K562 (cell line): ENCODE results near the gene RASGRP1.

Experiments
- CBX1 ChIP-seq: sonication (generic); IDR thresholded peaks from 2 replicates; pipeline ENCODE4 v1.6.1; 2016; ENCODE audit warnings: antibody characterized with exemption, low read depth, mild to moderate bottlenecking
- ETV6 ChIP-seq, 3 experiments: fragments of 150-350 bp in 1 of 3; sonication (generic) in 1 of 3; formaldehyde crosslinking in 1 of 3; IDR thresholded peaks; 2 replicates each; pipeline versions ENCODE4 v1.6.1 to v1.8.0; 2014 to 2022; ENCODE audit warnings: borderline replicate concordance in 2 of 3, low read depth in 2 of 3, antibody characterized with exemption in 1 of 3, low read length in 1 of 3, mild to moderate bottlenecking in 1 of 3, missing genetic modification reagents in 1 of 3
- EZH2 ChIP-seq: IDR thresholded peaks from 2 replicates; pipeline ENCODE4 v1.6.1; 2012; ENCODE audit warnings: low read depth, mild to moderate bottlenecking, inconsistent platforms, low read length, borderline replicate concordance
- FOS ChIP-seq: IDR thresholded peaks from 3 replicates; pipeline ENCODE4 v1.6.1; 2011; ENCODE audit not compliant: insufficient read length; ENCODE audit errors: extremely low read depth
- HNRNPL ChIP-seq: fragments of 200-400 bp; formaldehyde crosslinking; IDR thresholded peaks from 2 replicates; pipeline ENCODE4 v1.6.1; 2017; ENCODE audit warnings: low read depth, mild to moderate bottlenecking, low read length
- IRF1 ChIP-seq: sonication (generic); formaldehyde crosslinking; IDR thresholded peaks from 2 replicates; pipeline ENCODE4 v1.8.0; 2022; ENCODE audit warnings: missing genetic modification reagents, mild to moderate bottlenecking, borderline replicate concordance
- RAD21 ChIP-seq, 2 experiments: fragments of 250-450 bp in 1 of 2; fragments of 450-650 bp in 1 of 2; sonication (Bioruptor Pico) in 1 of 2; formaldehyde crosslinking in 1 of 2; IDR thresholded peaks in 1 of 2; conservative IDR thresholded peaks in 1 of 2; 2 replicates each; pipeline versions ENCODE4 v1.4.0 to v1.8.0; 2020 to 2022; ENCODE audit warnings: mild to moderate bottlenecking in 2 of 2, moderate library complexity in 1 of 2
- SOX6 ChIP-seq: fragments of 450-650 bp; IDR thresholded peaks from 2 replicates; pipeline ENCODE4 v1.6.1; 2014; ENCODE audit warnings: mild to moderate bottlenecking
- ZFX ChIP-seq: sonication (generic); formaldehyde crosslinking; IDR thresholded peaks from 2 replicates; pipeline ENCODE4 v1.8.0; 2022; ENCODE audit warnings: mild to moderate bottlenecking, missing genetic modification reagents, moderate library complexity
- TF ChIP-seq, protein P1 (sequence below): sonication (generic); formaldehyde crosslinking; IDR thresholded peaks from 2 replicates; pipeline ENCODE4 v1.8.0; 2022; ENCODE audit warnings: mild to moderate bottlenecking, low read depth, missing genetic modification reagents
- TF ChIP-seq, protein P2 (sequence below), 3 experiments: IDR thresholded peaks in 2 of 3; conservative IDR thresholded peaks in 1 of 3; 2 replicates each; pipeline ENCODE4 v1.5.1; 2011 to 2012; ENCODE audit warnings: low read length in 3 of 3, mild to moderate bottlenecking in 3 of 3, control low read depth in 2 of 3, improper control_type of control experiment in 1 of 3, inconsistent platforms in 1 of 3, low read depth in 1 of 3, mixed read lengths in 1 of 3, moderate library complexity in 1 of 3; ENCODE audit not compliant: insufficient read depth in 2 of 3

GRCh38 chr15:38506997-38507396, 57.6 kb downstream of the RASGRP1 start:
- TF ChIP-seq ETV6 (IDR thresholded peaks at IDR 0.05; ENCODE audit: borderline replicate concordance in 1 of 2, low read depth in 2 of 2, low read length in 1 of 2), result no peak
- TF ChIP-seq ETV6 (CRISPR knock-in tag; IDR thresholded peaks at IDR 0.05; ENCODE audit: borderline replicate concordance), result no peak
- TF ChIP-seq, protein P1, sequence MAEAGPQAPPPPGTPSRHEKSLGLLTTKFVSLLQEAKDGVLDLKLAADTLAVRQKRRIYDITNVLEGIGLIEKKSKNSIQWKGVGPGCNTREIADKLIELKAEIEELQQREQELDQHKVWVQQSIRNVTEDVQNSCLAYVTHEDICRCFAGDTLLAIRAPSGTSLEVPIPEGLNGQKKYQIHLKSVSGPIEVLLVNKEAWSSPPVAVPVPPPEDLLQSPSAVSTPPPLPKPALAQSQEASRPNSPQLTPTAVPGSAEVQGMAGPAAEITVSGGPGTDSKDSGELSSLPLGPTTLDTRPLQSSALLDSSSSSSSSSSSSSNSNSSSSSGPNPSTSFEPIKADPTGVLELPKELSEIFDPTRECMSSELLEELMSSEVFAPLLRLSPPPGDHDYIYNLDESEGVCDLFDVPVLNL (CRISPR knock-in tag), result no peak
- TF ChIP-seq IRF1 (CRISPR knock-in tag), result no peak
- TF ChIP-seq CBX1, result no peak
- no peak for TF ChIP-seq RAD21 (CRISPR knock-in tag; conservative IDR thresholded peaks at IDR 0.05 in 1 of 2, IDR thresholded peaks at IDR 0.05 in 1 of 2)
- TF ChIP-seq, protein P2, sequence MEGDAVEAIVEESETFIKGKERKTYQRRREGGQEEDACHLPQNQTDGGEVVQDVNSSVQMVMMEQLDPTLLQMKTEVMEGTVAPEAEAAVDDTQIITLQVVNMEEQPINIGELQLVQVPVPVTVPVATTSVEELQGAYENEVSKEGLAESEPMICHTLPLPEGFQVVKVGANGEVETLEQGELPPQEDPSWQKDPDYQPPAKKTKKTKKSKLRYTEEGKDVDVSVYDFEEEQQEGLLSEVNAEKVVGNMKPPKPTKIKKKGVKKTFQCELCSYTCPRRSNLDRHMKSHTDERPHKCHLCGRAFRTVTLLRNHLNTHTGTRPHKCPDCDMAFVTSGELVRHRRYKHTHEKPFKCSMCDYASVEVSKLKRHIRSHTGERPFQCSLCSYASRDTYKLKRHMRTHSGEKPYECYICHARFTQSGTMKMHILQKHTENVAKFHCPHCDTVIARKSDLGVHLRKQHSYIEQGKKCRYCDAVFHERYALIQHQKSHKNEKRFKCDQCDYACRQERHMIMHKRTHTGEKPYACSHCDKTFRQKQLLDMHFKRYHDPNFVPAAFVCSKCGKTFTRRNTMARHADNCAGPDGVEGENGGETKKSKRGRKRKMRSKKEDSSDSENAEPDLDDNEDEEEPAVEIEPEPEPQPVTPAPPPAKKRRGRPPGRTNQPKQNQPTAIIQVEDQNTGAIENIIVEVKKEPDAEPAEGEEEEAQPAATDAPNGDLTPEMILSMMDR (IDR thresholded peaks at IDR 0.05 in 2 of 3, conservative IDR thresholded peaks at IDR 0.05 in 1 of 3; ENCODE audit: insufficient read depth in 2 of 3, low read depth in 1 of 3, low read length in 3 of 3), result no peak
- TF ChIP-seq HNRNPL, result no peak
- no peak for TF ChIP-seq EZH2
- TF ChIP-seq SOX6, result no peak
- no peak for TF ChIP-seq FOS
- no peak for TF ChIP-seq ZFX (CRISPR knock-in tag)
